Inflammatory macrophage treated with lipopolysaccharide for 1 hour (primary cell): ENCODE data around the gene C3.
"Not testable (repeated sequence)": the region's sequence is repeated elsewhere in the genome, so short reads cannot be mapped to it uniquely, and the experiment has no call there.

ENCODE experiments used
- DNase-seq, 2 donors: peaks; one replicate each; pipeline ENCODE4 v3.0.0-alpha.2; 2020 to 2022

Gene C3

DNA sequence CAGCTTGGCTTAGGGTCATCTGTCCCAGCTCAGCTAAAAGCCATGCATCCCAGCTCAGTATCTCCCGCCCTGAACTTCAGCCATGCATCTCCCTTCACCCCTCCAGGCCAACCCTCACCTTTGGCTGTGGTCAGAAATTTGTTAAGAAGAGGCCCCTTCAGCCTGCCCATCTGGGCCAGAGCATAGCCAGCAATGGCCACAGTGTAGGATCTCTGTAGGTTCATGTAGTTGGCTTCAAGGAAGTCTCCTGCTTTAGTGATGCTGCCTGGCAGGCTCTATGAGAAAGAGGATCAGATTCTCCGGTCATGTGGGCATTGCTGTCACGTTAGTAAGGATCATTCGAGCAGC, 33.8 kb downstream of the C3 start:
- DNase-seq = no peak

DNA sequence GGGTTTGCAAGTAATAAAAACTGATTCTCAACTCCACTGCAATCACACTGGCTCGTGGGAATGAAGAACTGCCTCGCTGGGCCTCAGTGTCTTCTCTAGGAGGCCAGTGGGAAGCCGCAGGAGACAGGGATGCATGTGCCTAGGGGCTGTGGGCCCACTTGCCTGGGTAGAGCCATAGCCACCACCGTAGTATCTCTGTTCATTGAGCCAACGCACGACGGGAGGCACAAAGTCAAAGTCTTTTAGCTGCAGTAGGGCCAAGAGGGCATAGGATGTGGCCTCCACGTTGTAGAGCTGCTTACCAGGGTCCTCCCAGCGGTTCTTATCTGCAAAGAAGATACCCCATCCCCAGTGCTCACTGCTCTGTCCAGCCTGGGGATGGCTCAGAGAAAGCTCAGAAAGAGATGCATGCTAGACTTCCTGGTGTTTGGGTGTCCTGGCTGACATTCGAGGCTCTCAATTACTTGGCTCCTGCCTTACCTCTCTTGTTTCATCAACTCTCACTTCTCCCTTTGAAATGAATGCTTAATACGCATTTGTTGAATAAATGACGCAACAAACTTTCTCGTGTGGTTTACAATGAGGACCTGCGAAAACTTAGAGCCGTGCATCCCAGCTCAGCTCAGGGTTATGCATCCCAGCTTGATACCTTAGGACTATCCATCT, 34.4 kb downstream of the C3 start:
- DNase-seq = no peak

DNA sequence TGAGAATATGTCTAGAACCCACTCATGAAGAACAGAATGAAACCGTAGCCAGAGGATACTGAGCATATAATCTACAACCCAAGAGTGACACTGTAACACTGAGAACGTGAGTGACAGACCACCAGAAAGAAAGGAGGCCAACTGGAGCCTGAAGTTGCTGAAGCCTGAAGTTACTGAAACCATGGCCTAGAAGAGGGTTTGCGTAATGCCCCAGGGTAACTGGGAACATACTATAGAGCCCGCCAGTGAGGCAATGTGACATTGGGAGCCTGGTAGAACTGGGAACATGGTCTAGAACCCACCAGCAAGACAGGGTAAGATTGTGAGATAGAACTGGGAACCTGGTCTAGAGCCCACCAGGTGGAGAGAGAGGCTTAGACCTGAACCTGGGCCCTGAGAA, 35.0 kb downstream of the C3 start:
- DNase-seq = no peak

DNA sequence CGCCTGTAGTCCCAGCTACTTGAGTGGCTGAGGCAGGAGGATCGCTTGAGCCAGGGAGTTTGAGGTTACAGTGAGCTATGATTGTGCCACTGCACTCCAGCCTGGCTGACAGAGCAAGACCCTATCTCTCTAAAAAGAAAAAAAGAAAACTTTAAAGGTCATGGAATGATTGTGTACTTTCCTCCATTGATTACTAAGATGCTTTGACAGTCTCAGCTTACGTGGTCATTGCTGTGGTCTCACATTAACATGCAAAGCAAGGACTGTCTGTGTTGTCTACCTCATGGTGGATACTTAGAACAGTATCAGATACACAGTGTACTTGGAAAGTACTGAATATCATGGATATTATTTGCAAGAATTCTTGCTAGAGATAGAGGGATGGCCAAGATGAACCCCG, 36.5 kb downstream of the C3 start:
- no peak for DNase-seq

DNA sequence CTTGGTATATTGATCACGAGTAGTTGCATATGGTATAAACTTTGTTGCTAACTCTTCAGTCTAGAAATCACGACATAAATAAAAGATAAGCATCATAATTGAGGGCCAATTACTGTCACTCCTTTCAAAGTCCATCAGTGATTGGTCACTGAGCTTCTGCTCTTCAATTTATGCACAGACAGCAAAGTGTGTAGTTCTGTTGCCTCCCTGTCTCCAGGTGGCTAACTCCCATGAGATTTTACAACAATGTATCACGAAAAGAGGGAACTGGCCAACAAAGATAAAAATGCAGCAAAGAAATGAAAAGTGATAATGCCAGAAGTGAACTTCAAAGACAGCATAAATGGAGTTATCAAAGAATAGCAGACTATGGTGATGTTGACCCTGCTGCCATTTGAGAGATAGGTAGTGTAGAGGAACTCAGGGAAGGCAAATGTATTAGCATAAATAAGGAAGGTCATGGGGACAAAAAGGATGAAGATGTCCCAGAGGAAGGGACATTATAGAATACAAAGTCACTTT, 37.8 kb downstream of the C3 start:
- no peak for DNase-seq

DNA sequence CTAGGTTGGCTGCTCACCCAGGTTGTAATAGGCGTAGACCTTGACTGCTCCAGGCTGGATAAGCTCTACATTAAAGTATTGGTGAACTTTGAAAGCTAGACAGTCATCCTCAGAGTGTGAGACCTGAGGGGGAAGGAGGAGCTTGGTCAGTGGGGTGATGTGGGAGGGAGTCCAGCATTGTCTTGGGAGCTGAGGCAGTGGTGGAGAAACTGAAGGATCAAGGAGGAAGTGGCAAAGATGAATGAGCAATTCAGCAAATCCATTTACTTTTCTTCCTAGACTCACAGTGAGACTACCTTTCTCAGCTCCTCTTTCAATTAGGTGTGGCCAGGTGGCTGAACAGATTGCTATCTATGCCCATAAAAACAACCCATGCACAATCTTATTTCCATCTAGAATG, 40.3 kb downstream of the C3 start:
- peak; percentile 35 to 69 for DNase-seq

DNA sequence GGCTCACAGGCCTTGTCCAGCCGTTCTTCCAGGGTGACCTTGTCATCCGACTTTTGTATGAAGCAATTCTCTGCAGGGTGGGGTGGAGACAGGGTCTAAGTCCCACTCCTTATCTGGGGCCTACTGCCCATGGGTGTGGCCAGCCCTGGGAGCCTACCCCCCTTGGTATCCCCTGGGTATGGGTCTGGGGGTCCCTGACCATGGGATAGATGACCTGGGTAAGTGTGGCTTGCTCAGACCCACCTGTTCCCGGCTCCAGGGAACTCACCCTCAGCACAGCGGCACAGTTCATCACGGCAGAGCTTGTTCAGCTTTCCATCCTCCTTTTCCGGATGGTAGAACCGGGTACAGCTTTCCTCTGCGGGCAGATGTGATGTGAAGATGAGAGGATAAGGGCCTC, 41.3 kb downstream of the C3 start:
- DNase-seq = no peak

DNA sequence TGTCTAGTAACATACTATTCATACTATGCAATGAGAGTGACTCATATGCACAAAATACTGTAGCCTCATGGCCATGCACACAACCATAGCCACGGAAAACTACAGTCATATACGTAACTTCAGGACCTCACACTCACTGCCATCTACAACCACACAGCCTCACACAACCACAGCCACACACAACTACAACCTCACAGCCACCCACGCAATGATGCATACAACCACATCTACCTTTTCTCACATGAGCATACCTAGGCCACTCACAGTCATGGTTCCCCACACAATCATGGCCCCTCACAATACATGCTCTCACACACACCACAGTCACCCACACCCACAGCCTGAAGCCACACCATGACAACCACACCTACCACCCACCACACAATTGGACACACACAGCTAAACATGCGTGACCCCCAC, 41.8 kb downstream of the C3 start:
- peak; percentile 72 to 95 for DNase-seq

DNA sequence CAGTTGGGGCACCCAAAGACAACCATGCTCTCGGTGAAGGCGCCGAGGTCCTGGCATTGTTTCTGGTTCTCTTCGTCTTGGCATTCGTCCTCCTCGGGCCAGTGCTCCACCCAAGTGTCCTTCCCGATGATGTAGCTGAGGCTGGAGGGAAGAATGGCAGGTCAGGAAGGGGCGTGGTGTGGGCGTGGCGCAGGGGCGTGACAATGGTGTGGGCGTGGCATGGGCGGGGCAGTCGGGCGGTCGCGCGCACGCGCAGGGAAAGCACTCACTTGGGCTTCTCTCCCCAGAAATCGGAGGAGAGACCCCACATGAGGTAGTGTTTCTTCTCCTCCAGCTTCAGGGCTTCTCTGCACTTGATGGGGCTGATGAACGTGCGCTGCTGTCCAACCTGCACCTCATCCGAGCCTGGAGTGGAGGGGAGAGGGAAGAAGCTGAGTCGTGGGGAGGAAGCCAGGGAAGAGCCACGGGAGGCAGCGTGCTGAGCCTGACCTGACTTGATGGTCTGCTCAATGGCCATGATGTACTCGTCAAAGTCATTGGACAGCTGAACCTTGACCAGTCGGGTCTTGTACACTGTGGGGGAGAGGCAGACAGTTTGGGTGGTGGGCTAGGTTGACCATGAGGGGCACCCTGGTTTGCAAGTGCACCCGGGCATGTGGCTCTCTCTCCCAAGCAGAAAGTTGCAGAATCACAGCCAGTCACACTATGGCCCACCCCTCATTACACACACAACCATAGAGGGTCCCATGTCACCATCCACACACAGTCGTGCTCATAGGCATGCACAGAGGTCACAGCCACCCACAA, 42.4 kb downstream of the C3 start:
- peak; percentile 70 to 77 for DNase-seq

DNA sequence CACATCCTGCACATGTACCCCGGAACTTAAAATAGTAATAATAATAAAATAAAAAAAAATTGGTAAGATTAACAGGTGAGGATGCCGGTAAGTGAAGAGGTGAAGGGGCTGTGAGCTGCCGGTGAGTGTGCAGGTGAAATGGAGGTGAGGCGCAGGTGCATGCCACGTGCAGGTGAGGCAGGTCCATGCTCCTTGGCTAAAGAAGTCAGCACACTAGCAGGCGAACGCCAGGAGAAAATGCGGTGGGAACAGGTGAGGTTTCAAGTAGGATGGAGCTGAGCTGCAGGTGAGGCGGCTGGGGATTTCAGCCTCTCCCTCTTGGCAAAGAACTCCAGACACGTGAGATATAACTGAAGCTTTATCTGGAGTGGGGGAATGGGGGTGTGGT, 43.0 kb downstream of the C3 start:
- DNase-seq = no peak

DNA sequence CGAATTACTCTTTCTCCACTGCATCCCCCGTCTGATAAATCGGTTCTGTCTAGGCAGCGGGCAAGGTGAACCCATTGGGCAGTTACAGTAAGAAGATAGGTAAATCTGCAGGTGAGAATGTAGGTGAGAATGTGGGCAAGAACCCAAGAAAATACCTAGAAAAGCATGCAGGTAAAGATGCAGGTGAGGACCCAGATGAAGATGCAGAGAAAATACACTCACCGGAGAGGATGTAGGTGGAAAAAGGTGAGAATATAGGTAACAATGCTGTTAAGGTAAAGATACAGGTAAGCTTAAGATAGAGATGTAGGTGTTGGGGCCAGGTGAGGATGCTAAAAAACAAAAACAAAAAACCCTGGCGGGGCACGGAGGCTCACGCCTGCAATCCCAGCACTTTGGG, 44.2 kb downstream of the C3 start:
- DNase-seq = no peak

DNA sequence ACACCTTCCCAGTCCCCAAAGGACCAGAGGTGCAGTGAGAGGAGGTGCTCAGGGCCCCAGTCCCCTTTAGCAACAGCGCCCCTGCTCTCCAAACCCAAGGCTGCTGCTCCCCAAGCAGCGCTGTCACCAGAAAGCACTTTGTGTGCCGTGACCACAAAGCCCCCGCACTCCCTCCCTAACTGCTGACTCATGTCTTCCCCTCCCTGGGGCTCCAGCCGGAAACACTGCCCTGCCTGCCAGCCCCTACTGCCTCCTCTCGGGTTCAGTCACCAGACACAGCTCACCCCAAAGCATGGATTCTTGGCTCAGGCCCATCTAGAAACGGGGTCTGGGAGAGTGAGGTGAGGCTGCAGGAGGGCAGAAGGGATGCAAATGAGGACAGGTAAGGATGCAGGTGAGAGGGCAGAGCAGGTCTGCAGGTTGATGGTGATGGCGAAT, 45.6 kb downstream of the C3 start:
- DNase-seq = peak; percentile 72 to 78

DNA sequence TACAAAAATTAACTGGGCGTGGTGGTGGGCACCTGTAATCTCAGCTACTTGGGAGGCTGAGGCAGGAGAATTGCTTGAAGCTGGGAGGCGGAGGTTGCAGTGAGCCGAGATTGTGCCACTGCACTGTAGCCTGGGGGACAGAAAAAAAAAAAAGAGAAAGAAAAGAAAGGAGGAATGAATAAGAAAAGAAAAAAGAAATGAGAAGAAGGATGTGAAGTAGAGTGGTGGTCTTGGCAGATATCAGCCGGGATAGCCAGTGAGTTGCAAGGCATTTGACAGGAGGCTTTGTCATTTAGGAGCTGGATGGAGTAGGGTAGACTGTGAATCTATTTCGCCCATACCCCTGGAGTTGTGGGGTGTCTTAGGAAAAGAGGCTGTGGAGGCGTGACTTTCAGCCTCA, 46.0 kb downstream of the C3 start:
- not testable (repeated sequence) for DNase-seq

DNA sequence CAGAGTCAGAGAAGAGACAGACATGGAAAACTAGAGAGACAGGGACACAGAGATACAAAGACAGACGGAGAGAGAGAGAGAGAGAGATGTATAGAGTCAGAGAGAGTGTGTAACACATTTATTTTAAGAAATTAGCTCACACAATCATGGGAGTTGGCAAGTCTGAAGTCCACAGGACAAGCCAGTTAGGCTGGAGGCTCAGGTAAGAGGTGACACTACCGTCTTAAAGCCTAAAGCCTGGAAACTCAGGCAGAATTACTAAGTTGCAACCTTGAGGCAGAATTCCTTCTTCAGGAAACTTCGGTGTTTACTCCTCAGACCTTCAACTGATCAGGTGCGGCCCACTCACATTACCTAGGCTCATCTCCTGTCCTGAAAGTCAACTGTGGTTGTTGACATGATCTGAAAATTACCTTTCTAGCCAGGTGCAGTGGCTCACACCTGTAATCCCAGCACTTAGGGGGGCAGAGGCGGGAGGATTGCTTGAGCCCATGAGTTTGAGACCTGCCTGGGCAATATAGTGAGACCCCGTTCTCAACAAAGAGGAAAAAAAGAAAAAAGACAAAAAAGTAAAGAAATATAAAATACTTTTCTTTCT, 47.7 kb downstream of the C3 start:
- DNase-seq = no peak

DNA sequence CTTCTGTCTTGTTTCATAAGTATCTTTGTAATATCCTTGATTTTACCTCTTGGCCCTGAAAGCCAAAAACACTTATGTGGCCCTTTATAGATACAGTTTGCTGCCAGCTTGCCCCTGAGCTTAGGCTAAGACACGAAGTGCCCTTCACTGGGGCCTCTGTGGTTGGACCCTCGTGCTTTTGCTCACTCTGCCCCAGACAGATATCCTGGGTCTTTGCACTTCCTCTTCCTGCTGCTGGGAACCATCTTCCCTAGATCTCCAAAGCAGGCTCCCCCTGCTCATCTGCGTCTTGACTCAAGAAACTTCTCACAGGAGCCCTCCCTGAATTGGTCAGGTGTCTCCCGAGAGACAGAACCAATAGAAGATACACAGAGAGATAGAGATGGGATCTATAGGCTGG, 48.5 kb downstream of the C3 start:
- no peak for DNase-seq

DNA sequence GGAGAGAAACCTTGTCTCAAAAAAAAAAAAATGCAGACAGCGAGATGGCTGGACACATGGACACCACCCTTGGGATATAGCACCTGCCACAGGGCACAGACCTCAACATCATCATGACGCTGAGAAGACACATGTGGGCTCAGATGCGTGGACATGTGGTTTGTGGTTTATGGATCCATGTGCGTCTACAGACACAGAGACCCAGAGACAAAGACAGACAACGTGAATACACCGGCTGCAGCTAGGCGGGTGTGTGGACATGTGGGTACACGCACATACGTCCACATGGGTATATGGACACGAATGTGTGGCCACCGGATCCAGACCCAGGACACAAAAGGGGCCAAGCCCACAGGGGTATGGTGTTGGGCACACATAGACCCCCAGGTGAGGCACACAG, 51.8 kb downstream of the C3 start:
- DNase-seq = no peak

DNA sequence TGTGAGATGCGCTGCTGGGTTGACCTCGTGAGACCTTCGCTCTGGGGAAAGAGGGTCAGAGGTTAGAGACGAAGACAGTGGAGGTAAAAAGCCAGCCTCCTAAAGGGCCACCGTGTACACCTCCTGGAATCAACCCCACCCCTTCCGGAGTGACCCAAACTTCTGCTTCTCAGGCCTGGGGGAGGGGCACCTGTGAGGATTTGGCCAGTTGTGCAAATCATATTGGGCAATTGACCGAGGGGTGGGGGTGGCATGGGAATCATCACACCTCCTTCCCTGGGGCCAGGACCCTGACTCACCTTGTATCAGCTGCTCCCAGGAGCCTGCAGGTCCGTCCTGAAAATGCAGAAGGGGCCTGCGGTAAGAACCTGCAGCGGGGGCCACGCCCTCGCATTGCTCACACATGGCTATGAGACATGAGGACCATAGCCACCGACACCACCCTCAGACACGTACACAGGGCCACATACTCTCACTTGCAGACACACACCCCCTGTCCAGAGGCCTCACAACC, 53.3 kb downstream of the C3 start:
- peak in 1 of 2 donors; percentile 45 for DNase-seq

DNA sequence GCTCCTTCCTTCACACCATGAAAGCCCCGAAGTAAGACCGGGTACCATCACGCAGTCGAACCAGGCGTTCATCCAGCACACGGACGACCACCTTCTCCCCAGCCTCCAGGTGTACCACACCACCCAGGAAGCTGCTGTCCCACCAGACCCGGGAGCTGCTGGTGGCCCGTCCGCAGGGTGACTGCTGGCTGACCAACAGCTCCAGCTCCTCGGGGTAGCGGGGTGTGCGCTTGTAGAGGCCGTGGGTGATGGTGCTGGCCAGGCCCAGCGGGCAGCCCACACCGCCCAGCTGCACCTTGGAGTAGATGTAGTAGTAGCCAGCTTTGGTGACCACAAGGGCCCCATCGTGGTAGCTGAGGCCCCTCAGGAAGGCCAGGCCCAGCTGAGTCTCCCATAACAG, 55.5 kb downstream of the C3 start:
- no peak for DNase-seq

DNA sequence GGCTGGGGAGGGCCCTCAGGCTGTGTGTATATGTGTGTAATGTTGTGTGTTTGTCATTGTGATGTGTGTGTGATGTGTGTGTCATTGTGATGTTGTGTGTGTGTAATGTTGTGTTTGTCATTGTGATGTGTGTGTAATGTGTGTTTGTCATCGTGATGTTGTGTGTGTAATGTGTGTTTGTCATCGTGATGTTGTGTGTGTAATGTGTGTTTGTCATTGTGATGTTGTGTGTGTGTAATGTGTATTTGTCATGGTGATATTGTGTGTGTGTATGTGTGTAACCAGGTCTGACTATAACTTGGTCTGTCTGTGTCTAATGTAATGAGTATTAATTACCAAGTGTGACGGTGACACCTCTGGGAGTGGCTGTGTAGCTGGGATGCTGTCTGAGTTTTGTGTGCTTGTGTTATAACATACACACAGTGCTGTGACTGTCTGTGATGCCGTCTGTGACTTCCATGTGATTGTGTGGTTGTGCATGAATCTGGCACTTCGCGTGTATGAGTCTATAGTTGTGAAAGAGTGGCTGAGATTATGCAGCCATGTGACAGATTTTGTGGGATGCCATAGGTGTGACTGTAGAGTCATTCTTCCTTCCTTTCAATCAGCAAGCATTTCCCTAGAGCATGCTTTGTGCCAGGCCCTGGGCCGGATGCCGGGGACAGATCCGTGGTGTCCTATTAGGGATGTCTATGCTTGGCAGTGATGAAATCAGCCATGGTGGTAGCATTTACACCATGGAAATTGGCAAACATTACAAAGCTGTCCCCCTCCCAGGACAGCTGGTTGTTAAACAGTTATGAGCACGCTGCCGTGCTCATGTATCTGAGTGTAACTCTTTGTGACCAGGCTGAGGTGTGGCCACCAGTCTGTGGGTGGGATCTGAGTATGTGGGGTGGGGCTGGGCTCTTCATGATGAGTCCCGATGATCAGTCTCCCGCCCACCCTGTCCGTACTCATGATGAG, 56.9 kb downstream of the C3 start:
- DNase-seq = peak; percentile 72 to 96

DNA sequence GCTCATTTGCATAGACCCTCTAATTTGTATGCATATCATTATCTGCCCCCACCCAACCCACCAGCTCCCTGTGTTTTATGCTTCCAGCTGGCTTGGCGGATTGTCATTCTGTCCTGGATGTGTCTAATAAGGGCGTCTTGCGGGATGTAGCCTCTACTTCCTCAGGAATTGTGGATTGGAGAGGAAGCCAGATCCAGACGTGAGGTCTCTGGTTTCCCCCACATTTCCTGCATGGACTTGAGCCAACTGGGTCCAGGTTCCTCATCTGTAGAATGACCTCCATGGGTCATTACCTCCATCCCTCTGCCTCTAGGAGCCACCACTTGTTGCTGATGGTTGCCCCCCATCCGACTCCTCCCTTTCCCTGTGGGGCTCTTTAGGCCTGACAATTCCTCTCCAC, 57.7 kb downstream of the C3 start:
- peak in 1 of 2 donors; percentile 64 for DNase-seq

DNA sequence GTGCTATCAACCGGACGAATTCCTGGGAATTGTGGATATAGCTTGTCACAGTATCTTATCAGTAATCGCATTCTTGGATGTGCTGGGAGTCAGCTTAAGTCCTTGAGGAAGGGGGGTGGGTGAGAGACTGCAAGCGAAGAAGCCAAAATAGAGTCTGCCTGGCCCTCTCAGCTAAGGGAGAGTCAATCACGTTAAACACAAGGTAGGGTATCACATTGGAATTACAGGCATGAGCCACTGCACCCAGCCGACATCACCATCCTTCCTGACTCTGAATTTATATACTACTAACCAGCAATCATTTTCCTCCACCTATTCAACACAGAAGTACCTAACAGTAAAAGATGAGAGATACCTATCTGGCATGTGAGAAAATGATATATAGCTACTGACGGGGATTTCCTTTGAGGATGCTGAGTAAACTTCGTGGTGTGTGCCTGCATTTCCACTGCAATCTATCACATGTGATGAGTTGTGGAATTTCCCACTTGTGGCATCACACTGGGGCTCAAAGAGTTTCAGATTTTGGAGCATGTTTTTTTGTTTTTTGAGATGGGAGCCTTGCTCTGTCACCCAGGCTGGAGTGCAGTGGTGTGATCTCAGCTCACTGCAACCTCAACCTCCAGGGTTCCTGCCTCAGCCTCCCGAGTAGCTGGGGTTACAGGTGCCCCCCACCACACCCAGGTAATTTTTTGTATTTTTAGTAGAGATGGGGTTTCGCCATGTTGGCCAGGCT, 58.8 kb downstream of the C3 start:
- DNase-seq = peak; percentile 93 to 94

DNA sequence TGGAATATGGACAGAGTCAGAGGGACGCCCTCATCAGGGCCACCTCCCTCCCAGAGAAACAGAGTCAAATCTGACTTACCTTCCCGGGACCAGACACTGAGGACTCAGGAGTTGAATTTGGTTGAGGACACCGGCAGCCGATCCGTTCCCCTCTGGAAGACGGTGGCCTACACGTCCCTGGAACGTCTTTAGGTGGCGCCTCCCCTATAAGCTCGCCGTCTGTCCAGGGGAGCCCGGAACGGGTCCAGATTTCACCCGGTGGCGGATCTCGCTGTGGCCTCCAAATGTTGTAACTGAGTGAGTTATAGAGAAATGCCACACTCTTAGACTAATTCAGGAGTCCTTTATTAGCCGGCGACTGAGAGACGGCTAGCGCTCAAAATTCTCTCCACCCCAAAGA, 59.5 kb downstream of the C3 start:
- DNase-seq = no peak
